HepG2 (cell line): ENCODE measurements around the gene TBXAS1. TPM values are rescaled to one million over a fixed set of nuclear protein-coding genes. Genes with fewer than 3 reads are reported as not detected.
A peak's percentile ranks its signal among the peaks of the same experiment; 100 is the strongest.

Experiments used
- AHDC1 ChIP-seq: sonication (generic); formaldehyde crosslinking; IDR thresholded peaks from 2 replicates; pipeline ENCODE4 v1.5.1; 2020; ENCODE audit warnings: mild to moderate bottlenecking, missing genetic modification reagents, borderline replicate concordance
- ARNTL ChIP-seq: sonication (generic); formaldehyde crosslinking; IDR thresholded peaks from 2 replicates; pipeline ENCODE4 v1.4.0; 2020; ENCODE audit warnings: mild to moderate bottlenecking, missing genetic modification reagents
- EP300 ChIP-seq, 3 experiments: sonication (generic) in 1 of 3; formaldehyde crosslinking in 1 of 3; IDR thresholded peaks; 2 replicates each; pipeline versions ENCODE4 v1.5.1 to v1.6.1; 2011 to 2020; ENCODE audit warnings: low read depth in 2 of 3, low read length in 2 of 3, borderline replicate concordance in 1 of 3, improper control_type of control experiment in 1 of 3, mild to moderate bottlenecking in 1 of 3, missing genetic modification reagents in 1 of 3, moderate library complexity in 1 of 3
- HMG20B ChIP-seq: conservative IDR thresholded peaks from 2 replicates; pipeline ENCODE4 v1.6.1; 2016; ENCODE audit warnings: missing genetic modification reagents, missing compliant biosample characterization
- HNRNPL ChIP-seq: fragments of 200-400 bp; formaldehyde crosslinking; IDR thresholded peaks from 2 replicates; pipeline ENCODE4 v1.6.1; 2017; ENCODE audit warnings: mild to moderate bottlenecking, low read depth, low read length
- MAZ ChIP-seq, 2 experiments: sonication (generic) in 1 of 2; formaldehyde crosslinking in 1 of 2; IDR thresholded peaks; 2 replicates each; pipeline versions ENCODE4 v1.5.0 to v1.6.1; 2012 to 2020; ENCODE audit warnings: low read depth in 2 of 2, mild to moderate bottlenecking in 2 of 2, borderline replicate concordance in 1 of 2, improper control_type of control experiment in 1 of 2, low read length in 1 of 2, missing genetic modification reagents in 1 of 2, moderate library complexity in 1 of 2
- MBNL3 ChIP-seq: fragments of 250-450 bp; sonication (Bioruptor Pico); conservative IDR thresholded peaks from 2 replicates; pipeline ENCODE4 v1.8.0; 2022; ENCODE audit warnings: mild to moderate bottlenecking, inconsistent platforms
- SETDB1 ChIP-seq: sonication (generic); formaldehyde crosslinking; IDR thresholded peaks from 2 replicates; pipeline ENCODE4 v1.5.1; 2020; ENCODE audit warnings: missing genetic modification reagents, mild to moderate bottlenecking, borderline replicate concordance
- ZNF550 ChIP-seq: sonication (generic); formaldehyde crosslinking; IDR thresholded peaks from 2 replicates; pipeline ENCODE4 v1.4.0; 2020; ENCODE audit warnings: mild to moderate bottlenecking, missing genetic modification reagents, borderline replicate concordance
- ZSCAN31 ChIP-seq: sonication (generic); formaldehyde crosslinking; IDR thresholded peaks from 2 replicates; pipeline ENCODE4 v1.5.0; 2020; ENCODE audit warnings: low read depth, mild to moderate bottlenecking, missing genetic modification reagents
- polyA plus RNA-seq, 8 experiments: library from polyadenylated mRNA; depleted of rRNA in 3 of 8; stranded (reverse) in 7 of 8; unstranded in 1 of 8; fragments of >200 nt; fragmentation: Illumina TruSeq in 4 of 8; extraction: Trizol in 4 of 8; gene quantifications; 2 replicates each; pipeline versions ENCODE4 v1.2.1 to v1.2.3, GENCODE V29; 2011 to 2016; ENCODE audit warnings: low read depth in 4 of 8, missing spikeins in 1 of 8, mixed read lengths in 1 of 8; ENCODE audit not compliant: insufficient read depth in 1 of 8
- total RNA-seq, 5 experiments: library from RNA; depleted of rRNA; stranded (reverse); fragments of >200 nt; fragmentation: Illumina TruSeq; extraction: Trizol; gene quantifications; 2 replicates each; pipeline ENCODE4 v1.2.3, GENCODE V29; 2016; ENCODE audit warnings: low read depth in 1 of 5
- TF ChIP-seq, protein P1 (sequence below): sonication (generic); formaldehyde crosslinking; conservative IDR thresholded peaks from 2 replicates; pipeline ENCODE4 v1.5.0; 2020; ENCODE audit warnings: missing genetic modification reagents
- TF ChIP-seq, protein P2 (sequence below): IDR thresholded peaks from 2 replicates; pipeline ENCODE4 v1.6.1; 2016; ENCODE audit warnings: low read depth, missing genetic modification reagents, missing compliant biosample characterization

TBXAS1 gene
- total and polyA plus RNA-seq, 2 of the 13 experiments (the other 11 are each of a cell fraction or from before 2014, with no cell fraction given), result 4.0 to 4.9 TPM

- TF ChIP-seq MAZ (IDR thresholded peaks at IDR 0.05; ENCODE audit: borderline replicate concordance, low read depth, low read length) (no peak), MAZ (CRISPR knock-in tag; IDR thresholded peaks at IDR 0.05; ENCODE audit: low read depth) (no peak), MBNL3 (CRISPR knock-in tag) (no peak), HNRNPL (no peak), HMG20B (CRISPR knock-in tag) (no peak), ZSCAN31 (CRISPR knock-in tag) (no peak), EP300 (IDR thresholded peaks at IDR 0.05; ENCODE audit: low read depth in 2 of 2, low read length in 2 of 2) (peak in 1 of 2 experiments; percentile 22; a peak in 1 of 4 replicates), EP300 (CRISPR knock-in tag; IDR thresholded peaks at IDR 0.05; ENCODE audit: borderline replicate concordance) (no peak), SETDB1 (CRISPR knock-in tag) (no peak), ZNF550 (CRISPR knock-in tag) (no peak), ARNTL (CRISPR knock-in tag) (no peak), AHDC1 (CRISPR knock-in tag) (peak; percentile 38; the same call in 1 of the 2 replicates)
- TF ChIP-seq, protein P1, sequence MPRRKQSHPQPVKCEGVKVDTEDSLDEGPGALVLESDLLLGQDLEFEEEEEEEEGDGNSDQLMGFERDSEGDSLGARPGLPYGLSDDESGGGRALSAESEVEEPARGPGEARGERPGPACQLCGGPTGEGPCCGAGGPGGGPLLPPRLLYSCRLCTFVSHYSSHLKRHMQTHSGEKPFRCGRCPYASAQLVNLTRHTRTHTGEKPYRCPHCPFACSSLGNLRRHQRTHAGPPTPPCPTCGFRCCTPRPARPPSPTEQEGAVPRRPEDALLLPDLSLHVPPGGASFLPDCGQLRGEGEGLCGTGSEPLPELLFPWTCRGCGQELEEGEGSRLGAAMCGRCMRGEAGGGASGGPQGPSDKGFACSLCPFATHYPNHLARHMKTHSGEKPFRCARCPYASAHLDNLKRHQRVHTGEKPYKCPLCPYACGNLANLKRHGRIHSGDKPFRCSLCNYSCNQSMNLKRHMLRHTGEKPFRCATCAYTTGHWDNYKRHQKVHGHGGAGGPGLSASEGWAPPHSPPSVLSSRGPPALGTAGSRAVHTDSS (CRISPR knock-in tag), result no peak
- TF ChIP-seq, protein P2, sequence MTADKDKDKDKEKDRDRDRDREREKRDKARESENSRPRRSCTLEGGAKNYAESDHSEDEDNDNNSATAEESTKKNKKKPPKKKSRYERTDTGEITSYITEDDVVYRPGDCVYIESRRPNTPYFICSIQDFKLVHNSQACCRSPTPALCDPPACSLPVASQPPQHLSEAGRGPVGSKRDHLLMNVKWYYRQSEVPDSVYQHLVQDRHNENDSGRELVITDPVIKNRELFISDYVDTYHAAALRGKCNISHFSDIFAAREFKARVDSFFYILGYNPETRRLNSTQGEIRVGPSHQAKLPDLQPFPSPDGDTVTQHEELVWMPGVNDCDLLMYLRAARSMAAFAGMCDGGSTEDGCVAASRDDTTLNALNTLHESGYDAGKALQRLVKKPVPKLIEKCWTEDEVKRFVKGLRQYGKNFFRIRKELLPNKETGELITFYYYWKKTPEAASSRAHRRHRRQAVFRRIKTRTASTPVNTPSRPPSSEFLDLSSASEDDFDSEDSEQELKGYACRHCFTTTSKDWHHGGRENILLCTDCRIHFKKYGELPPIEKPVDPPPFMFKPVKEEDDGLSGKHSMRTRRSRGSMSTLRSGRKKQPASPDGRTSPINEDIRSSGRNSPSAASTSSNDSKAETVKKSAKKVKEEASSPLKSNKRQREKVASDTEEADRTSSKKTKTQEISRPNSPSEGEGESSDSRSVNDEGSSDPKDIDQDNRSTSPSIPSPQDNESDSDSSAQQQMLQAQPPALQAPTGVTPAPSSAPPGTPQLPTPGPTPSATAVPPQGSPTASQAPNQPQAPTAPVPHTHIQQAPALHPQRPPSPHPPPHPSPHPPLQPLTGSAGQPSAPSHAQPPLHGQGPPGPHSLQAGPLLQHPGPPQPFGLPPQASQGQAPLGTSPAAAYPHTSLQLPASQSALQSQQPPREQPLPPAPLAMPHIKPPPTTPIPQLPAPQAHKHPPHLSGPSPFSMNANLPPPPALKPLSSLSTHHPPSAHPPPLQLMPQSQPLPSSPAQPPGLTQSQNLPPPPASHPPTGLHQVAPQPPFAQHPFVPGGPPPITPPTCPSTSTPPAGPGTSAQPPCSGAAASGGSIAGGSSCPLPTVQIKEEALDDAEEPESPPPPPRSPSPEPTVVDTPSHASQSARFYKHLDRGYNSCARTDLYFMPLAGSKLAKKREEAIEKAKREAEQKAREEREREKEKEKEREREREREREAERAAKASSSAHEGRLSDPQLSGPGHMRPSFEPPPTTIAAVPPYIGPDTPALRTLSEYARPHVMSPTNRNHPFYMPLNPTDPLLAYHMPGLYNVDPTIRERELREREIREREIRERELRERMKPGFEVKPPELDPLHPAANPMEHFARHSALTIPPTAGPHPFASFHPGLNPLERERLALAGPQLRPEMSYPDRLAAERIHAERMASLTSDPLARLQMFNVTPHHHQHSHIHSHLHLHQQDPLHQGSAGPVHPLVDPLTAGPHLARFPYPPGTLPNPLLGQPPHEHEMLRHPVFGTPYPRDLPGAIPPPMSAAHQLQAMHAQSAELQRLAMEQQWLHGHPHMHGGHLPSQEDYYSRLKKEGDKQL (CRISPR knock-in tag), result no peak
These were observed 119.7 kb downstream of the TBXAS1 start (continued) for GRCh38 chr7:139948587-139949335.
